Renal cortex interstitium (tissue), 11 donors: ENCODE data around the gene FN1. TPM values are rescaled to one million over a fixed set of nuclear protein-coding genes. Genes with fewer than 3 reads are reported as not detected.

Experiments
- DNase-seq, 11 donors: peaks; one replicate each; pipeline ENCODE4 v3.0.0-alpha.2; 2013; ENCODE audit warnings: low read depth in 9 of 11, low spot score in 4 of 11; ENCODE audit errors: extremely low read depth in 1 of 11
- polyA plus RNA-seq, 3 donors: library from polyadenylated mRNA; unstranded; fragments of 120-200 nt; gene quantifications; one replicate each; pipeline ENCODE4 v1.2.1, GENCODE V29; 2013; ENCODE audit not compliant: insufficient read length in 3 of 3

Gene FN1
- polyA plus RNA-seq, 3 donors = 415 to 503 (median 495) TPM

GRCh38 chr2:215451012-215451756 lies 15.3 kb upstream of the FN1 start:
- DNase-seq = no peak

GRCh38 chr2:215450188-215451011 lies 14.5 kb upstream of the FN1 start:
- no peak for DNase-seq

GRCh38 chr2:215447673-215448081 lies 11.8 kb upstream of the FN1 start:
- DNase-seq = no peak

- no peak for DNase-seq
Measured at GRCh38 chr2:215447056-215447455, 11.2 kb upstream of the FN1 start.

- no peak for DNase-seq
Measured at GRCh38 chr2:215442401-215442787, 6.5 kb upstream of the FN1 start.

GRCh38 chr2:215441560-215442400 lies 5.9 kb upstream of the FN1 start:
- no peak for DNase-seq

GRCh38 chr2:215439980-215440512 lies 4.2 kb upstream of the FN1 start:
- no peak for DNase-seq

- no peak for DNase-seq
Measured at GRCh38 chr2:215439404-215439803, 3.5 kb upstream of the FN1 start.

- no peak for DNase-seq
Measured at GRCh38 chr2:215437614-215438013, 1.7 kb upstream of the FN1 start.

- peak in 1 of 11 donors; percentile 12 for DNase-seq
Measured at GRCh38 chr2:215436705-215437565, 1.1 kb upstream of the FN1 start.

GRCh38 chr2:215435280-215435869 lies 493 bp downstream of the FN1 start:
- peak in 6 of 11 donors; percentile 51 to 62 (median 54) for DNase-seq

GRCh38 chr2:215434447-215435279 lies 1.2 kb downstream of the FN1 start:
- DNase-seq = peak in 1 of 11 donors; percentile 4

GRCh38 chr2:215432759-215433594 lies 2.9 kb downstream of the FN1 start:
- DNase-seq = no peak

- no peak for DNase-seq
Measured at GRCh38 chr2:215431778-215432758, 3.8 kb downstream of the FN1 start.

GRCh38 chr2:215431290-215431689 lies 4.6 kb downstream of the FN1 start:
- no peak for DNase-seq
